Prostate gland (tissue), 2 donors: ENCODE measurements around the gene SLC44A4.

ENCODE experiments used
- POLR2AphosphoS5 ChIP-seq: sonication (generic); formaldehyde crosslinking; IDR thresholded peaks from one replicate; pipeline ENCODE4 v1.6.1; 2017; ENCODE audit warnings: antibody characterized with exemption
- TF ChIP-seq, protein P1 (sequence below), 4 experiments: fragments of 200-600 bp in 2 of 4; fragments of 450-650 bp in 2 of 4; sonication (generic) in 2 of 4; IDR thresholded peaks; 1 replicate in 3 of 4; 2 replicates in 1 of 4; pipeline ENCODE4 v1.5.1; 2016 to 2019; ENCODE audit warnings: antibody characterized with exemption in 4 of 4, mild to moderate bottlenecking in 2 of 4, moderate library complexity in 2 of 4

DNA sequence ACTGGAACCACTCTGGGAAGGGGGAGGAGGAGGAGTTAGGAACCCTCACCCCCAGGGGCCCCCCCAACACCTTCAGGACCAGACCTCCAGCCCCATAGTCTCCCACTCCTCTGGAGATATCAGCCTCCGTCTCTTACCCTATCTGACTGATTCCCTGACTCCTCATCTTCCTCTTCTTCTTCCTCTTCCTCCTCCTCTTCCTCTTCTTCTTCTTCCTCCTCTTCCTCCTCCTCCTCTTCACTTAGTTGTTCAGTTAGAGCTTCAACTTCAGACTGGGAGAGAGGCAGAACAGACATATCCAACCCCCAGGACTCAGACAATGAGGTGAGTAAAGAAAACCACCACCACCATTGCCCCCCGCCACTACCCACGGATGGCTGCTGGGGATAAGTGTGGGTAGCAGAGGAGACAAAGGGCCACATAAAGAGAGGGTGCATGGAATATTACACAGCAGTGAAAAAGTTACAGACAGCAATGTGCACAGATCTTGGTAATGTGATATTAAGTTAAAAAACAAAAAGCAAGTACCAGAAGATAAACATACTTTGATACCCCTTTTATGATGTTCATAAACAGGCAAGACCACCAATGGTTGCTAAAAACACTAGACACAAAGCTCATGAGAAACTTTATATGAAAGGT, 10.7 kb upstream of the SLC44A4 start:
- TF ChIP-seq POLR2AphosphoS5, result no peak
- TF ChIP-seq, protein P1, sequence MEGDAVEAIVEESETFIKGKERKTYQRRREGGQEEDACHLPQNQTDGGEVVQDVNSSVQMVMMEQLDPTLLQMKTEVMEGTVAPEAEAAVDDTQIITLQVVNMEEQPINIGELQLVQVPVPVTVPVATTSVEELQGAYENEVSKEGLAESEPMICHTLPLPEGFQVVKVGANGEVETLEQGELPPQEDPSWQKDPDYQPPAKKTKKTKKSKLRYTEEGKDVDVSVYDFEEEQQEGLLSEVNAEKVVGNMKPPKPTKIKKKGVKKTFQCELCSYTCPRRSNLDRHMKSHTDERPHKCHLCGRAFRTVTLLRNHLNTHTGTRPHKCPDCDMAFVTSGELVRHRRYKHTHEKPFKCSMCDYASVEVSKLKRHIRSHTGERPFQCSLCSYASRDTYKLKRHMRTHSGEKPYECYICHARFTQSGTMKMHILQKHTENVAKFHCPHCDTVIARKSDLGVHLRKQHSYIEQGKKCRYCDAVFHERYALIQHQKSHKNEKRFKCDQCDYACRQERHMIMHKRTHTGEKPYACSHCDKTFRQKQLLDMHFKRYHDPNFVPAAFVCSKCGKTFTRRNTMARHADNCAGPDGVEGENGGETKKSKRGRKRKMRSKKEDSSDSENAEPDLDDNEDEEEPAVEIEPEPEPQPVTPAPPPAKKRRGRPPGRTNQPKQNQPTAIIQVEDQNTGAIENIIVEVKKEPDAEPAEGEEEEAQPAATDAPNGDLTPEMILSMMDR (IDR thresholded peaks at IDR 0.05), result no peak
